Small intestine (tissue), 7 donors: Measurements from ENCODE around the gene PEMT. TPM values are rescaled to one million over a fixed set of nuclear protein-coding genes. Genes with fewer than 3 reads are reported as not detected.

Experiments used
- DNase-seq, 2 donors: peaks; one replicate each; pipeline versions ENCODE4 v3.0.0 to v3.0.0-alpha.2; 2013
- FAIRE-seq: peaks from 2 replicates; lab custom pipeline; 2012; peaks lifted over from hg19 to GRCh38; lab: Jason Lieb, UNC
- H3K27ac ChIP-seq, 3 donors: one replicate each; pipeline ENCODE4 v1.5.1; 2013; ENCODE audit warnings: low read length in 2 of 3, mild to moderate bottlenecking in 2 of 3, control low read depth in 1 of 3, inconsistent platforms in 1 of 3, low read depth in 1 of 3, moderate library complexity in 1 of 3
- H3K27me3 ChIP-seq, 3 donors: one replicate each; pipeline ENCODE4 v1.6.1; 2013; ENCODE audit warnings: low read length in 3 of 3, inconsistent platforms in 1 of 3; ENCODE audit not compliant: control insufficient read depth in 3 of 3, insufficient read depth in 3 of 3
- H3K36me3 ChIP-seq, 3 donors: one replicate each; pipeline ENCODE4 v1.6.1; 2013; ENCODE audit warnings: low read length in 3 of 3, inconsistent platforms in 1 of 3, low read depth in 1 of 3, mild to moderate bottlenecking in 1 of 3, moderate library complexity in 1 of 3; ENCODE audit not compliant: control insufficient read depth in 3 of 3, insufficient read depth in 2 of 3
- H3K4me1 ChIP-seq, 3 donors: one replicate each; pipeline ENCODE4 v1.6.1; 2013; ENCODE audit warnings: low read length in 2 of 3, inconsistent platforms in 1 of 3, low read depth in 1 of 3, mild to moderate bottlenecking in 1 of 3, moderate library complexity in 1 of 3; ENCODE audit not compliant: control insufficient read depth in 3 of 3, insufficient read depth in 2 of 3
- H3K4me3 ChIP-seq, 3 donors: one replicate each; pipeline ENCODE4 v1.5.1; 2013; ENCODE audit warnings: low read length in 3 of 3, control low read depth in 1 of 3, inconsistent platforms in 1 of 3, low read depth in 1 of 3, mild to moderate bottlenecking in 1 of 3, moderate library complexity in 1 of 3
- H3K9me3 ChIP-seq, 2 donors: one replicate each; pipeline ENCODE4 v1.6.1; 2013; ENCODE audit warnings: low read depth in 1 of 2, low read length in 1 of 2; ENCODE audit not compliant: control insufficient read depth in 2 of 2, insufficient read depth in 1 of 2
- WGBS, 3 donors: extraction: QIAGEN DNeasy Blood & Tissue Kit; methylation state at CpG; one replicate each; pipeline ENCODE4 v1.1.7; 2013; 5-methylcytosine and 5-hydroxymethylcytosine counted together
- polyA plus RNA-seq, 4 donors: library from polyadenylated mRNA; stranded (reverse) in 3 of 4; unstranded in 1 of 4; fragments of 200-250 nt in 3 of 4; fragments of 120-200 nt in 1 of 4; gene quantifications; one replicate each; pipeline versions ENCODE4 v1.2.1 to v1.2.3, GENCODE V29; 2013
- donor health status: healthy with polysubstance abuse.
- donor health status: control.
- donor health status: control.
- donor health status: Bipolar disorder and iron deficiency.
- donor health status: healthy.

PEMT gene
- polyA plus RNA-seq, 4 donors = 23.0 to 42.0 (median 32.8) TPM

DNA sequence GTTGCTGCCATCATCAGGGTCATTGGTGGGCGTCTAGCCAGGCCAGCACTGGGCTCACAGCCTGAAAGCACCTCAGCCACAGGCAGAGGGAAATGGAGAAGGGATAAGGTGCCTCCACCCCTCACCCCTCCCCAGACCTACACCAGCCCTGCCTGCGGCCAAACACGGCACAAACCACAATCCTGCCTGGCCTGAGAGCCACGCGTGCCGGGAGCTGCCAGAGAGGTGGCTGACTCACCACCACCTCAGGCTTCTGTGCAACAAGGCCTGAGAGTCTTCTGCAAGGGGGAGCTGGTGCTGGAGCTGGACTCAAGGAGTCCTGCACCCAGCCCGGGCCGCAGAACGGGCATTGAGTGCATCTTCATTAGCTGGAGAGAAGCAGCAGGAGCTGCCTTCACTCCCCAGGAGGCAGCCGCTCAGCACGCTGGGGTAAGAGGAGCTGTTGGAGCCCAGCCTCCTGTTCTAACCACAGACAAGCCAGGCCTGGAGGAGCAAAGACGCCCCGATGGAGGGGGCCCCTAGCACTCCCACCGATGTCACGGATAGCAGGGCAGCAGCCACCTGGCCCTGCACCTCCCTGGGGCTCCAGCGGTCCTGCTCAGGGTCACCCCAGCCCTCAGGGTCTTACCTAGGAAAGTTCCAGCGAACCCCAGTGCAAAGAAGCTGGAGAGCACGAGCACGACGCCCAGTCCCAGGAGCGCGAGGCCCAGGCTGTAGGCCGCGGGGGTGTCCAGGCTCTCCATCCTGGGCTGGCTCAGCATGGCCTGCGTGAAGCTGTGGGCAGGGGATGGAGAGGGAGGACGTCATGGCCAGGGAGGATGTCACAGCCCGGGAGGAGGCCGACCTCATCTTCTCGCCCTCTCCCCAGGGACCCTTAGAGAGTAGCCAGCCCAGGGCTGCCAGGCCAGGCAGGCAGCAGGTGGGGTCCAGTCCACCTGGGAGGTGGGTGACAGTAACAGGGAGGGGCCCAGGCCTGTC lies 79.3 kb downstream of the PEMT start:
- no peaks in the 10 kb centered on the region for H3K9me3 ChIP-seq
- DNase-seq (no peak), FAIRE-seq (no peak)
- no peaks in the 10 kb centered on the region for H3K4me1 ChIP-seq
- H3K27ac ChIP-seq = no peak overlapping the region
- 87 to 90% (median 88%) methylated on average over 29 of the region's 29 CpGs for WGBS, 3 donors
- no peak overlapping the region for H3K4me3 ChIP-seq
- no peaks in the 10 kb centered on the region for H3K27me3 ChIP-seq
- peaks cover 0 to 52% (median 0%) of the 10 kb centered on the region in 3 donors for H3K36me3 ChIP-seq

DNA sequence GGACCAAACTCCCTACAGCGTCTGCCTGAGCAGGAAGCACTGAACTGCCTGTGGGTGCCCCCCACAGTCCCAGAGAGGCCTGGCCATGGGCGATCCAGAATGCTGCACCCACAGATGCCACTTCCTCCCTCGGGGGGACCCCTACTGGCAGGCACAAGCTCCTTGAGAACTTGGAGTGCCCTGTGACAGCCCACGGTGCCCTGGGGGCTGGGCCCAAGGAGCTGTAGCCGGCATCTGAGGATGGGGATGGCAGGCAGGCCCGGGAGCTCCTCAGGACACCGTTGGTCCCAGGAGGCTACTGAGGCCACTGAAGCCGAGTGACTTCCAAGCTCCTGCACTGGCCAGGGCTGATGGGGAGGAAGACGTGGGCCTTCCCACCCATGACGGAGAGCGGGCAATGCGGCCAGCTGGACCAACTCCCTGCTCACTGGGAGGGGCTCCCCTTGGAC lies 80.2 kb downstream of the PEMT start:
- FAIRE-seq (no peak), DNase-seq (no peak)
- H3K4me1 ChIP-seq = peaks cover 0 to 5% (median 0%) of the 10 kb centered on the region in 3 donors

DNA sequence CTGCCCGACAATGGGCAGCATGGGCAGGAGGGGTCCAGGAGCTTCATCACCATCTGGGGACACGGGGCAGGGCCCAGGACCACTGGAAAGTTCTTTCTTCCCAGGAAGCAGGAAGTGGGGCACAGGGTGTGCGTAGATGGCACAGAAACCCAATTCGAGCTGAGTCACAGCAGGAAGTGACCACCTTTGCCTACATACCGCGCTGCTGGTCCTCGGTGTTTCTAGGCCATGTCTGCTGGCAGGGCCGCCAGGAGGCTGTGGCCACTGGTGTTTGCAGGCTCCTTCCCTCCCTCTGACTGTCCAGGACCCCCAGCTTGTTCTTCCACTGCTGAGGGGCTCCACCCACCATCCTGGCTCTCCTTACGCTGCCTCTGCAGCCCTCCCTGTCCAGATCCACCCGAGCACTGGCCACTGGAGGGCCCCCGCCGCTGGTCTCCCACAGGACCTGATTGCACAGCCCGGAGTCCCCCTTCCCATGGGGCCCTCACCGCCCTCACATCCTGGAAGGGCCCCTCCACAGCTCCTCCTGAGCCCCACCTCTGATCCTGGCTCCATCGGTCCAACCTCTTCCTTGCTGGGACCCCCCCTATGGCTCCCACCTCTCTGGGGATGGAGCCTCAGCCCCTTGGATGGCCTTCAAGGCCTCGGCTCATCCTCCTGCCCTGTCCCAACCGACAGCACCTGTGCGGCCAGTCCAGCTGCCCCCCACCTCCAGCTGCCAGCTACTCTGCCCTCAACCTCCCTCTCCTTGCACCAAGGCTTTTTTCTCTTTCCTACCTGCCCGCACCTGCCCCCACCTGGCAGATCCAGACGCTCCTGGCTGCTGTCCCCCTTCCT lies 80.8 kb downstream of the PEMT start:
- no peaks in the 10 kb centered on the region for H3K27me3 ChIP-seq
- peaks cover 0 to 8% (median 0%) of the 10 kb centered on the region in 3 donors for H3K4me1 ChIP-seq
- peaks cover 0 to 50% (median 0%) of the 10 kb centered on the region in 3 donors for H3K36me3 ChIP-seq
- no peak overlapping the region for H3K4me3 ChIP-seq
- 86 to 89% (median 87%) methylated on average over 20 of the region's 20 CpGs for WGBS, 3 donors
- H3K9me3 ChIP-seq = no peaks in the 10 kb centered on the region
- FAIRE-seq = no peak
- no peak overlapping the region for H3K27ac ChIP-seq
- no peak for DNase-seq

More for the DNA sequence above, 80.2 kb downstream of the PEMT start:
- H3K27me3 ChIP-seq = no peaks in the 10 kb centered on the region
- WGBS, 3 donors = 80 to 85% (median 82%) methylated on average over 12 of the region's 12 CpGs
- H3K36me3 ChIP-seq = peaks cover 0 to 50% (median 0%) of the 10 kb centered on the region in 3 donors
- no peak overlapping the region for H3K27ac ChIP-seq
- H3K9me3 ChIP-seq = no peaks in the 10 kb centered on the region
- no peak overlapping the region for H3K4me3 ChIP-seq

DNA sequence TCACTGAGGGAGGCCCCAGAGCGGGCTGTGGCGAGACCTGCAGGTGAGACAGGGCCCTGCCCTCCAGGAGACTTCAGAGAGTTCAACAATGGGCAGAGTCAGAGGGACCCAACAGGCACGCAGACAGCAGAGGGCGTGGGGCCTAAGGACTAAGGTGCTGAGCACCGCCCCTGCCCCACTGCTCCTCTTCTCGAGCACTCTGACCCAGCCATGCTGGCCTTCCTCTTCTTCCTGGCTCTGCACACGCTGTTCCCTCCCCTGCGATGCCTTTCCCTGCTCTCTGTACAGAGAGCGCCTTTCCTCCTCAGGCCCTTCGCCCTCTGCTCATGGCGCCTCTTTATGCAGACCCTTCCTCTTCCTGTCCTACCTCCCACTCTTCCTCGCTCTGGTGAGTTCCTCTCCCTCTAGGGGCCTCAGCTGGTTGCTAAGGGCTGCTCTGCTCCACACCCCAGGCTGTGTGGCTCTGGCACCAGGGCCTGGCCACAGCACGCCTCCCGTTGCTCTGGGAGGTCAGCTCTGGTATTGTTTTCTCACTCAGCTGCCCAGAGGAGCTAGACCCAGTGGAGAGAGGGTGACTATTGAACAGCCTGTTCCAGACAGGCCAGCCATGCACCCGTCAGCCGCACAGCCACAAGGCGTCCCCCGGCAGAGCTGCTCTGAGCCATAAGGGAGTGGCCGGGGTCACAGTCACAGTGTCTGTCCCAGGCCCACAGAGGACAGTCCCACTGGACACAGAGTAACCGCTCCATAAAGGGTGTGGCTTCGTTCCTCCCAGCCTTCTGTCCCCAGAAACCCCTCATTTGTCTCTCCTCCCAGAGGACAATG lies 81.7 kb downstream of the PEMT start:
- WGBS, 3 donors = 90 to 92% (median 91%) methylated on average over 21 of the region's 21 CpGs

DNA sequence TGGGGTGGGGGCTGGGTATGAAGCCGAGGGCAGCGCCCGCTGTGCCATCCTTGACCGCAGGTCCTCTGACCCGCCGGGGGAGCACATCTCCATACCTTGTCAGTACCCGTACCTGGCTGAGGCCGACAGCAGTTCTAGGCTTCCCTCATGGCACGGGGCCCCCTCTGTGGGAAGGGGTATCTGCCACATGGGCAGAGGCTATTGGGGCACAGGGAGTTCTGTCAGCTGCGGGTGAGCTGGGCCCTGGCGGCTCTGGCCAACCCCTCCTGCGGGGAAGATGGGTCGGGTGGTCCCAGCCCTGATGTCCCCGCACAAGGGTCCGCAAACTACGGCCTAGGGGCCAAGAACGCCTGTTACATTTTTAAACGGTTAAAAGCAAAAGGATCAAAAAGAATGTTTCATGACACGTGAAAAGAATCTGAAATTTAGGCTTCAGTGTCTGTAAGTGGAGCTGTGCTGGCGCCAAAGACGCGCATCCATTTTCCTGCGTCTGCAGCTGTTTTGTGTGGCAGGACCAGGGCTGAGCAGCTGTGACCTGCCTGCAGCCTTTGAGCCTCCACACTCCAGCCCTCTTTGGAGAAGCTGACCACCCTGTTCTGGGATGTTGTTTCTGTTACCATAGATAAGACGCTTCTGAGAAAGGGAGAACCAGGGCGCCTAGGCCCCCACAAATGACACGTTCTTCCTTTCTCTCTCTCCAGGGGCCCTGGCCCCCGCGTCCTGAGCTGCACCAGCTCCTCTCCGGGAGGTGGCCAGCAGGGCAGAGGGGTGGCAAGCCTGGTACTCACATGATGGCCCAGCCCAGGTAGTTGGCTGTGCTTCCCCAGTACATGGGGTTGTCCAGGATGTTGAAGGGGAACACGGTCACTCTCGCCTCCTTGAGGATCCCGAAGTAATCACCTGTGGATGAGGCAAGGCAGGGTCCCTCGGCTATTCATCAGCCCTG lies 82.6 kb downstream of the PEMT start:
- WGBS, 3 donors = 91 to 92% (median 92%) methylated on average over 33 of the region's 33 CpGs
- Histone ChIP-seq H3K36me3 (peaks cover 0 to 52% (median 0%) of the 10 kb centered on the region in 3 donors), H3K4me3 (no peak overlapping the region), H3K27me3 (no peaks in the 10 kb centered on the region), H3K9me3 (no peaks in the 10 kb centered on the region), H3K27ac (no peak overlapping the region), H3K4me1 (peaks cover 0 to 8% (median 0%) of the 10 kb centered on the region in 3 donors)
- DNase-seq = no peak
- no peak for FAIRE-seq

More for the DNA sequence above, 81.7 kb downstream of the PEMT start:
- H3K27me3 ChIP-seq = no peaks in the 10 kb centered on the region
- no peaks in the 10 kb centered on the region for H3K9me3 ChIP-seq
- H3K36me3 ChIP-seq = peaks cover 0 to 56% (median 0%) of the 10 kb centered on the region in 3 donors
- no peak overlapping the region for H3K27ac ChIP-seq
- H3K4me1 ChIP-seq = peaks cover 0 to 8% (median 0%) of the 10 kb centered on the region in 3 donors
- FAIRE-seq (no peak), DNase-seq (no peak)
- no peak overlapping the region for H3K4me3 ChIP-seq

DNA sequence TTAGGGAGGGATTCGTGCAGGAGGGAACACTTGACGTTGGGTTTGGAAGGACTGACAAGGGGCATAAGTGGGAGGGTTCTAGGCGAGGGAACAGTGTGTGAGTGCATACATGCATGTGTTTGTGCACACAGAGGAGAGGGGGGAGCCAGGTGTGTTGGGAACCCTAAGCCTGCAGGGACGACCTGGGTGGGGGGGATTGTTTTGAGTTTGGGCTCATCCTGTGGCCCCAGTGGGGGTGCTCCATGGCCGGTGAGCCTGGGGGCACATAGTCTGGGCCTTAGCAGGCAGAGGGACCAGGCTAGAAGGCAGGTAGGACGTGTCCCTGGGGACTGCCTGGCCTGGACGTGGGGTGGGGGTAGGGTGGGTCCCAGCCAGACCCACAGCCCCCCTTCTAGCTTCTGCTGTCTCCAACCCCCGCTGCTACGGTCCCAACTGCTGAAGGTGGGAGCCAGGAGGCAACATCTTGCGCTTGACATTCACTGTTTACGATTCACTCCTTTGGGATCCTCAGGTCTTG lies 83.4 kb downstream of the PEMT start:
- 85 to 90% (median 85%) methylated on average over 11 of the region's 11 CpGs for WGBS, 3 donors
- no peak overlapping the region for H3K4me3 ChIP-seq
- no peak for FAIRE-seq
- peaks cover 0 to 8% (median 0%) of the 10 kb centered on the region in 3 donors for H3K4me1 ChIP-seq
- no peaks in the 10 kb centered on the region for H3K9me3 ChIP-seq
- no peaks in the 10 kb centered on the region for H3K27me3 ChIP-seq
- DNase-seq = no peak
- peaks cover 0 to 50% (median 0%) of the 10 kb centered on the region in 3 donors for H3K36me3 ChIP-seq
- H3K27ac ChIP-seq = no peak overlapping the region

DNA sequence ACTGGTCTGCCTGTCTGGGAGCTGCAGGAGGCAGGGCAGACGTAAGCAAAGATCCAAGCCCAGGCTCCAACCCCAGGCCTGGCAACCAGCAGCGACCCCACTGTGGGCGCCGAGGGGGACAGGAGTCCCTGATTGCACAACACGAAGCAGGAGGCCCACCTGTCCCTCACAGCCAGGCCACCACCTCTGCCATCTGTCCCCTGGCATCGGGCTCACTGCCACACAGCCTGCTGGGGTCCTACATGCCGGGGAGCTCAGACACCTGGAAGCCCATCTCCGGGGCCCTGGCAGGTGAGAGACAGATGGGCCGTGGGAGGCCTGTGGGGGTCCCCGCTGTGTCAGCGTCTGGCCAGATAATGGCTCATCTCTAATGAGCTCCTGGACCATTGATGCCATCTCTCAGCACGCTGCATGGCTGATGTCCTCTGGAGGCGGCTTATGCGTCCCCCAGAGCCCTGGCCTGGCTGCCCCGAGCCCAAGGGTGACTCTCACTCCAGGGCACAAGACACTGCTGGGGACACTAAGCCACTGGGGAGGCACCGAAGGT lies 84.0 kb downstream of the PEMT start:
- Histone ChIP-seq H3K27ac (no peak overlapping the region), H3K9me3 (no peaks in the 10 kb centered on the region), H3K4me3 (no peak overlapping the region), H3K27me3 (no peaks in the 10 kb centered on the region), H3K4me1 (peaks cover 0 to 8% (median 0%) of the 10 kb centered on the region in 3 donors), H3K36me3 (peaks cover 0 to 47% (median 0%) of the 10 kb centered on the region in 3 donors)
- 79 to 88% (median 81%) methylated on average over 16 of the region's 16 CpGs for WGBS, 3 donors
- DNase-seq (no peak), FAIRE-seq (no peak)
